DMS153 treated with DMSO at 0.1 percent for 48 hours (cell line): ENCODE results near the gene SLC25A46.
"Not testable (repeated sequence)": the region's sequence is repeated elsewhere in the genome, so short reads cannot be mapped to it uniquely, and the experiment has no call there.

Experiments
- DNase-seq: peaks from one replicate; lab custom pipeline; 2025; ENCODE audit not compliant: unreplicated experiment; lab: John Stamatoyannopoulos, UW

The SLC25A46 gene

DNA sequence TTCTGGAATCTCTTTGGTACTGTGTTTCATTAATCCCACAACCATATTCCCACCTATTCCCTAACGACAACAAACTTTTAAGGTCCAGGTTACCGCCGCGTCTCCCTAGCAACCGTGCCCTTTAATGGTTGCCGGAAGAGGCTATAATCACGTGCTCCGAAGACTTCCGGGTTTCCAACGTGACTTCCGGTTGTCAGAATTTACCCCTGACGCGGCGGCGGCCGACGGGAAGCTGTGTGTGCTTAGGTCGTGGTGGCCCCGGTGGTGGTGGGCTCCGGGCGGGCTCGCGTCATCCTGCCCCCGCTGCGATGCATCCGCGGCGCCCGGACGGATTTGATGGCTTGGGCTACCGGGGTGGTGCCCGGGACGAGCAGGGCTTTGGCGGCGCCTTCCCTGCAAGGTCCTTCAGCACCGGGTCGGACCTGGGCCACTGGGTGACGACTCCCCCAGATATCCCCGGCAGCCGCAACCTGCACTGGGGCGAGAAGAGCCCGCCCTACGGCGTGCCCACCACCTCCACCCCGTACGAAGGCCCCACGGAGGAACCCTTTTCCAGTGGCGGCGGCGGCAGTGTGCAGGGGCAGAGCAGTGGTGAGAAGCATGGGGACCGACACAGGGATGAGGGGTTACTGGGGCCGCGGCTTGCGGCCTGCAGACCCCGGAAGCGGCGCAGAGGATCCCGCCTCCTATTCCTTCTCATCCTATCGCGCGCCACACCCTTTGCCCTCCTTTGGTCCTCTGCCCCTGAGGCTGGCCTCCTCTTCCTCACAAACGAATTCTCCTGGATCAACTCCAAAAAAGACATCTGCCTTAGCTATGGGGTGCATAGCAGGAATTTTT lies at the start of gene SLC25A46:
TSS of gene SLC25A46 (plus strand) at position 196 of the 840 bp plus-strand sequence. CDS start at position 309, 113 bp downstream.
- peak; percentile 52 for DNase-seq

- not testable (repeated sequence) for DNase-seq
Measured at GRCh38 chr5:110690587-110690986, 48.2 kb upstream of the SLC25A46 start.

DNA sequence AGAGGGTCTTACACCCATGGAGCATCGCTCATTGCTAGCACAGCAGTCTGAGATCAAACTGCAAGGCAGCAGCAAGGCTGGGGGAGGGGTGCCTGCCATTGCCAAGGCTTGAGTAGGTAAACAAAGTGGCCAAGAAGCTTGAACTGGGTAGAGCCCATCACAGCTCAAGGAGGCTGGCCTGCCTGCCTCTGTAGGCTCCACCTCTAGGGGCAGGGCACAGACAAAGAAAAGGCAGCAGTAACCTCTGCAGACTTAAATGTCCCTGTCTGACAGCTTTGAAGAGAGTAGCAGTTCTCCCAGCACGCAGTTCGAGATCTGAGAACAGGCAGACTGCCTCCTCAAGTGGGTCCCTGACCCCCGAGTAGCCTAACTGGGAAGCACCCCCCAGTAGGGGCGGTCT lies 46.1 kb upstream of the SLC25A46 start:
- DNase-seq, result not testable (repeated sequence)

GRCh38 chr5:110702300-110702699 lies 36.5 kb upstream of the SLC25A46 start:
- DNase-seq, result no peak

GRCh38 chr5:110702704-110703103 lies 36.1 kb upstream of the SLC25A46 start:
- DNase-seq, result no peak

GRCh38 chr5:110703481-110703880 lies 35.3 kb upstream of the SLC25A46 start:
- no peak for DNase-seq

GRCh38 chr5:110705349-110705748 lies 33.5 kb upstream of the SLC25A46 start:
- DNase-seq, result no peak

DNA sequence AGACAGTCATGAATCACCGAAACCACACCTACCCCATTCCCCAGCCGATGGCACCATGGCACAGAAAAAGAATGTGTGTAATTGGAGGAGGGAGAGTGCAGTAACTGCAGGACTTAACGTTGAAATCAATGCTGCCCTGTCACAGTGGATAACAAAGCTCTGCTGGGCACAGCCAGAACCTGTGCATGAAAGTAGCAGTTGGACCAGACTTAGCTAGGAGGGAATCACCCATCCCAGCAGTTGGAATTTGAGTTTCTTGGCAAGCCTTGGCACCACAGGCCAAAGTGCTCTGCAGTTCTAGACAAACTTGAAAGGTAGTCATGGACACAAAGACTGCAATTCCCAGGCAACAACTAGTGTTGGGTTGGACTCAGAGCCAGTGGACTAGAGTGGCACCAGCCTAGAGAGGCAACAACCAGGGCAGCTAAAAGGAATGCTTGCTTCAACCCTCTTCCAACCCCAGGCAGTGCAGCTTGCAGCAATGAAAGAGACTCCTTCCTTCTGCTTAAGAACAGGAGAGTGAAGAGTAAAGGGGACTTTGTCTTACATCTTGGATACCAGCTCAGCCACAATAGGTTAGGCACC lies 31.5 kb upstream of the SLC25A46 start:
- DNase-seq, result no peak

- no peak for DNase-seq
Measured at GRCh38 chr5:110716247-110717245, 22.3 kb upstream of the SLC25A46 start.

DNA sequence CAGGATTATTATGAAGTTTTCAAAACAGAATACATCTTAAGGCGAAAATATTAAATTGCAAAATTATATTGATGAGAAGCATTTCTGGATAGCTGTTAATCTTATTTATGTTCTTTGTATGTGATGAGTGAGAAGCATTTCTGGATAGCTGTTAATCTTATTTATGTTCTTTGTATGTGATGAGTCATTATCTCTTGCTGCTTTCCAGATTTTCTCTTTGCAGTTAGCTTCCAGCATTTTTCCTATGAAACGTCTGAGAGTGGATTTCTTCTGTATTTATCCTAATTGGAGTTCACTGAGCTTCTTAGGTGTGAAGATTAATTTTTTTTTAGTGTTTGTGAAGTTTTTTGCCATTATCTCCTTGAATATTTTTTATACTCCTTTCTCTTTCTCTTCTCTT lies 20.5 kb upstream of the SLC25A46 start:
- no peak for DNase-seq

GRCh38 chr5:110726249-110727024 lies 12.4 kb upstream of the SLC25A46 start, which contains the start of gene TMEM232:
Gene TMEM232 (minus strand): TSS chr5:110726671. CDS start chr5:110667352, 59,319 bp downstream.
- peak; percentile 3 for DNase-seq

- peak; percentile 1 for DNase-seq
Measured at GRCh38 chr5:110727025-110727314, 11.8 kb upstream of the SLC25A46 start.

DNA sequence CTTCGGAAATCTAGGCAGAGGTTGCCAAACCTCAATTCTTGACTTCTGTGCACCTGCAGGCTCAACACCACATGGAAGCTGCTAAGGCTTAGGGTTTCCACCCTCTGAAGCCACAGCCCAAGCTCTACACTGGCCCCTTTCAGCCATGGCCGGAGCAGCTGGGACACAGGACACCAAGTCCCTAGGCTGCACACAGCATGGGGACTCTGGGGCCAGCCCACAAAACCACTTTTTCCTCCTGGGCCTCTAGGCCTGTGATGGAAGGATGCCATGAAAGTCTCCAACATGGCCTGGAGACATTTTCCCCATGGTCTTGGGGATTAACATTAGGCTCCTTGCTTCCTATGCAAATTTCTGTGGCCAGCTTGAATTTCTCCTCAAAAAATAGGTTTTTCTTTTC lies 7.3 kb upstream of the SLC25A46 start:
- DNase-seq, result not testable (repeated sequence)

DNA sequence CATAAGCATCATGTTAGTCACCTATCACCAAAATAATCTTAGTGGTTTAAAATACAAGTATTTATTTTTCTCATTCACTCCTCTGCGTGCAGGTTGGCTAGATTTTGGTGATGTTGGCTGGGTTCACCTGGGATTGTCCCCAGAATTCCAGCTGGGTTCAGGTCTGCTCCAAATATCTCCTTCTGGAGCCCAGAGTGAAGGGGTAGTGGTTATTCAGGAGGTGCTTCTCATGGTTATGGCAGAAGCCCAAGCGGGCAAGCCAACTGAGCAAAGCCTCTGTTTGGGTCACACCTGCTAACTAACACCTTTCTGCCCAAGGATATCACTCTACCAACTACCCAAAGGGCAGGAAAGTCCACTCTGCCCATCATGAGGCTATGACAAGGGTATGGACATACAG lies 4.7 kb upstream of the SLC25A46 start:
- no peak for DNase-seq

DNA sequence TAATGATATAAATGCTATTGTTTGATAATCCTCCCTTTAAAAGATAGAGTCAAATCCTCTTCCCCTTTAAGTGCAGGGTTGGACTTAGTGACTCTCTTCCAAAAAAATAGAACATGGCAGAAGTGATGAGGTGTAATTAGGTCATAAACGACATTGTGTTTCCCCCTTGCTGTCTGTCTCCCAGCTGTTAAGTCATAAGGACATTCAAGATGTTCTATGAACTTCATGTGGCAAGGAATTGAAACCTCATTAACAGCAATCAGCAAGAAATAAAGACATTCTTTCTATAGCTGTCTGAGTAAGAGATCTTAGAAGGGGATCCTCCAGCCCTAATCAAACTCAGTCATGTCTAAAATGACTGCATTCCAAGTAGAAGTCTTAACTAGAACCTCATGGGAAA lies 3.3 kb upstream of the SLC25A46 start:
- no peak for DNase-seq

- DNase-seq, result no peak
Measured at GRCh38 chr5:110736753-110737152, 2.1 kb upstream of the SLC25A46 start.

DNA sequence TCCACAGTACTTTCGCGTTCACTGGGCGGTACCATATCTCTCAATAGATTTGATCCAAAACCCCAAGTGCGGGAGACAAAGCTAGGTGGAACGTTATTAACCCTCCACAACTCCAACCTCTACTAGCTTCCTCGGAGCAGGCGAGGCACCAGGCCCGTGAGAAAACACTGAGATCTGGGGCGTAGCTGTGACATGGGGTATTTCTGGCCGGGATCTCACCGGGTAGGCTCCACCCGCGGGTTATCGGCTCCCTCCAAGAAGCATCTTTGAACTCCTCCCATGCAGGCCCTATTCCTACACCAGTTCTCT lies 350 bp upstream of the SLC25A46 start:
- DNase-seq, result no peak

GRCh38 chr5:110751902-110752762 lies 13.3 kb downstream of the SLC25A46 start:
- no peak for DNase-seq

DNA sequence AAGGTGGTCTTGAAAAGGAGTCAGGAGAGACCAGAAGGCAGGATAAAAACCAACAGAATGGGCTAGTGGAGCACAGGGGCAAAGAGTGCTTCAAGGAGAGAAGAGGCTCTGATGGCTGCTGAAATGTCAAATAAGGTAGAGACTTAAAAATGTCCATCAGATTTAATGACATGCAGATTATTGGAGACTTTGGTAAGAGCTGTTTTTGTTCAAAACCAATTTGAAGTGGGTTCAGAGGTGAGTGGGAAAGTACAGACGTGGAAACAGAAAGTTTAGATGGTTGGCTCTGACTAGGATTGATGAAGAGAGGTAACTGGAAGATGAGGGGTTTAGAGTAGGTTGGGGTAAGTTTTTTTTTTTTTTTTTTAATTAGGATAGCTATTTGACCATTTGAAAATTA lies 14.1 kb downstream of the SLC25A46 start:
- no peak for DNase-seq

GRCh38 chr5:110753600-110753999 lies 14.8 kb downstream of the SLC25A46 start:
- DNase-seq, result no peak
